HUES6 (cell line): ENCODE results near the gene GUCD1.

Experiments used
- H3K27ac ChIP-seq: 2 replicates; pipeline ENCODE4 v1.7.0; 2013; ENCODE audit warnings: low read depth, mild to moderate bottlenecking, low read length, inconsistent platforms
- H3K27me3 ChIP-seq: 2 replicates; pipeline ENCODE4 v1.6.1; 2013; ENCODE audit warnings: low read length; ENCODE audit not compliant: control insufficient read depth, insufficient read depth
- H3K36me3 ChIP-seq: 2 replicates; pipeline ENCODE4 v1.6.1; 2013; ENCODE audit warnings: low read length; ENCODE audit not compliant: control insufficient read depth, insufficient read depth
- H3K4me1 ChIP-seq: 2 replicates; pipeline ENCODE4 v1.6.1; 2013; ENCODE audit warnings: low read length; ENCODE audit not compliant: control insufficient read depth, insufficient read depth
- H3K4me3 ChIP-seq: 2 replicates; pipeline ENCODE4 v1.5.1; 2013; ENCODE audit warnings: low read depth, low read length
- H3K9ac ChIP-seq: one replicate; pipeline ENCODE4 v1.6.1; 2013; ENCODE audit warnings: mild to moderate bottlenecking, low read length
- H3K9me3 ChIP-seq: 2 replicates; pipeline ENCODE4 v1.6.1; 2013; ENCODE audit warnings: low read depth, low read length; ENCODE audit not compliant: control insufficient read depth, insufficient read depth

GUCD1 gene

GRCh38 chr22:24579258-24579601 is 24.3 kb upstream of the GUCD1 start:
- H3K9me3 ChIP-seq = no peaks in the 10 kb centered on the region
- no peaks in the 10 kb centered on the region for H3K27me3 ChIP-seq
- peaks cover 17% of the 10 kb centered on the region for H3K36me3 ChIP-seq
- H3K27ac ChIP-seq = no peak overlapping the region
- H3K4me1 ChIP-seq = no peaks in the 10 kb centered on the region
- no peak overlapping the region for H3K4me3 ChIP-seq
- H3K9ac ChIP-seq = no peak overlapping the region

- Histone ChIP-seq H3K9me3 (no peaks in the 10 kb centered on the region), H3K27ac (no peak overlapping the region), H3K4me1 (no peaks in the 10 kb centered on the region), H3K4me3 (no peak overlapping the region), H3K36me3 (peaks cover 23% of the 10 kb centered on the region), H3K9ac (no peak overlapping the region), H3K27me3 (no peaks in the 10 kb centered on the region)
Measured at GRCh38 chr22:24578355-24579257, 23.7 kb upstream of the GUCD1 start.

DNA sequence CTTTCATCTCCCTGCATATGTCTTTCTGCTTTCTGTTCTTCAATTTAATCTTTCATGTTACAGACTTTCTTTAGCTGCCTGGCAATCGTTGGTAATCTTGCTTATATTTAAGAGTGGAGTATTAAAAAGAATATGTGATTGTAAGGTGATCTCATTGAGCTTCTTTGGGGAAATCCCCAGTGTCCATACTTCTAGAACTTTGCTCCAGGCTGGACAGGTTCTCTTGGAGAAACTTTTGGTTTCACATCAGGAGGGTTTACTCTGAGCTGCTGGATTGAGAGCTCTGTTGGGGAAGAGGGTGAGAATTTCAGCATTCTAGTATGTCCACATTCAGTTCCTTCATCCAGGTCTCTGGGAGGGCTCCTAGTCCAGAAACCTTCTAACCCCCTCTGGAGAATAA is 21.8 kb upstream of the GUCD1 start:
- Histone ChIP-seq H3K27me3 (no peaks in the 10 kb centered on the region), H3K9me3 (no peaks in the 10 kb centered on the region), H3K4me3 (no peak overlapping the region), H3K27ac (no peak overlapping the region), H3K36me3 (peaks cover 42% of the 10 kb centered on the region), H3K9ac (no peak overlapping the region), H3K4me1 (no peaks in the 10 kb centered on the region)

GRCh38 chr22:24571266-24571665 is 16.3 kb upstream of the GUCD1 start:
- Histone ChIP-seq H3K27ac (no peak overlapping the region), H3K4me3 (no peak overlapping the region), H3K4me1 (no peaks in the 10 kb centered on the region; the same call in 1 of the 2 replicates), H3K36me3 (peaks cover 80% of the 10 kb centered on the region), H3K27me3 (no peaks in the 10 kb centered on the region), H3K9ac (no peak overlapping the region), H3K9me3 (no peaks in the 10 kb centered on the region)

DNA sequence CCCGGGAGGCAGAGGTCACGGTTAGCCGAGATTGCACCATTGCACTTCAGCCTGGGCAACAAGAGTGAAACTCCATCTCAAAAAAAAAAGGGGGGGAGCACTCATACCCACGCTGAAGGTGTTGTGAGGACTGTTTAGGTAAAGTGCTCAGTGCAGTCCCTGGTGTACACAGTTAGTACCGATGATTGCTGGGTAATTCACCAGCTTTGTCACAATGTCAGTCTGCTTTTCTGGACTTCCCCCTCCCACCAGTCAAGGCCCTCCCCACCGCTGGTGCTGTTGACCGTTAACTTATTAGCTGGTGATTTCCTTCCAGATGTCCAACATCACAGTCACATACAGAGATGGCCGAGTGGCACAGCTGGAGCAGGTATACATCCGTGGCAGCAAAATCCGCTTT is 12.7 kb upstream of the GUCD1 start:
- Histone ChIP-seq H3K4me3 (no peak overlapping the region), H3K4me1 (no peaks in the 10 kb centered on the region; the same call in 1 of the 2 replicates), H3K27me3 (no peaks in the 10 kb centered on the region), H3K9ac (no peak overlapping the region), H3K36me3 (peaks cover 86% of the 10 kb centered on the region), H3K27ac (no peak overlapping the region), H3K9me3 (no peaks in the 10 kb centered on the region)

GRCh38 chr22:24566899-24567511 is 12.1 kb upstream of the GUCD1 start:
- Histone ChIP-seq H3K27ac (no peak overlapping the region), H3K27me3 (no peaks in the 10 kb centered on the region), H3K9me3 (no peaks in the 10 kb centered on the region), H3K4me1 (no peaks in the 10 kb centered on the region; the same call in 1 of the 2 replicates), H3K9ac (no peak overlapping the region), H3K4me3 (no peak overlapping the region), H3K36me3 (peaks cover 83% of the 10 kb centered on the region)

GRCh38 chr22:24565077-24565476 is 10.1 kb upstream of the GUCD1 start:
- Histone ChIP-seq H3K27ac (no peak overlapping the region), H3K9me3 (no peaks in the 10 kb centered on the region), H3K27me3 (no peaks in the 10 kb centered on the region), H3K36me3 (peaks cover 78% of the 10 kb centered on the region), H3K4me1 (no peaks in the 10 kb centered on the region; the same call in 1 of the 2 replicates), H3K4me3 (no peak overlapping the region), H3K9ac (no peak overlapping the region)

DNA sequence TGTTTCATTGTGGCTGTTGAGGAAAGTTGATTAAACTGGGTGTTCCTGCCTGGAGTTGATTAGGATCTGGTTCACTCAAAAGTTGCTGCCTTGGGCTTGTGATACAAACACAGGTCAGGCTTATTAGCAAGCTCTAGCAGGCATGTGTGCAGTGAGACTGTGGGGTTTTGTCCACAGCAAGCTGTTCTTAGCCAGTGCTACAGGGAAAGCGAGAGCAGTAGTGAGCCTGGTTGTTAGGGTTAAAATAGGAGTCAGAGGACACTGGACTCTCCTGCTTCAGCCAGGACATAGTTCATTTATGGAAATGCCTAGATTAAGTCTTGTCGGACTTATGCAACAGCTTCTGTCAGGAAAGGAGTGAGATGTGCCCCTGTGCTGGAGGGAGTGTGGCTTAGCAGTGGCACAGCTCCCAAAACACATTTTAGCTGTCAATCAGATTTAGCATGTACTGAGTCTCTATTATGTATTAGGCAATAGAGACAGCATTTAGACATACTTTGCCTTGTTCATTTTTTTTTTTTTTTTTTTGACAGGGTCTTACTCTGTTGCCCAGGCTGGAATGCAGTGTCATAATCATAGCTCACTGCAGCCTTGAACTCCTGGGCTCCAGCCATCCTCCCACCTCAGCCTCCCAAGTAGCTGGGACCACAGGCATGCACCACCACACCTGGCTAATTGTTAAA is 9.6 kb upstream of the GUCD1 start:
- no peak overlapping the region for H3K4me3 ChIP-seq
- H3K4me1 ChIP-seq = no peaks in the 10 kb centered on the region; the same call in 1 of the 2 replicates
- H3K27ac ChIP-seq = no peak overlapping the region
- H3K9ac ChIP-seq = no peak overlapping the region
- H3K36me3 ChIP-seq = peaks cover 75% of the 10 kb centered on the region
- no peaks in the 10 kb centered on the region for H3K27me3 ChIP-seq
- H3K9me3 ChIP-seq = no peaks in the 10 kb centered on the region

- Histone ChIP-seq H3K27me3 (no peaks in the 10 kb centered on the region), H3K9me3 (no peaks in the 10 kb centered on the region), H3K36me3 (peaks cover 80% of the 10 kb centered on the region), H3K4me3 (no peak overlapping the region), H3K9ac (no peak overlapping the region), H3K4me1 (no peaks in the 10 kb centered on the region; the same call in 1 of the 2 replicates), H3K27ac (no peak overlapping the region)
Measured at GRCh38 chr22:24563246-24563645, 8.3 kb upstream of the GUCD1 start.

DNA sequence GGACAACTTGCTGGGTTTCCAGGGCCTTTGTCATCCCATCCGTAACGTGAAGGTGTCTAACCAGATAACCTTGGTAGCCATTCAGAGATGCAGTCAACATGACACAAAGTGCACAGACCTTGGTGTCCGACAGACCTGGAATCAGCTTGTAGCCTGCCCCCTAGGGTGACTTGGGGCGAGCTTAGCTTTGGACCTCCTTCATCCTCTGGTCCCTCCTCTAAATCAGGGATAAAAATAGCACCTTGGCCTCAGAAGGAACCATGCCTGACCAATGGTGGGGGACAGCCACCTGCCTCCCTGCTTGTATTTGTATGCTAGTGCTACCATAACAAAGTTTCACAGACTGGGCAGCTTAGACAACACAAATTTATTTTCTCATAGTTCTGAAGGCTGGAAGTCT is 4.5 kb upstream of the GUCD1 start:
- no peaks in the 10 kb centered on the region for H3K9me3 ChIP-seq
- H3K27ac ChIP-seq = no peak overlapping the region
- no peaks in the 10 kb centered on the region for H3K4me1 ChIP-seq
- no peak overlapping the region for H3K9ac ChIP-seq
- H3K4me3 ChIP-seq = no peak overlapping the region
- H3K36me3 ChIP-seq = peaks cover 64% of the 10 kb centered on the region
- H3K27me3 ChIP-seq = no peaks in the 10 kb centered on the region
